ENCODE data around the gene PLPPR1. TPM values are rescaled to one million over a fixed set of nuclear protein-coding genes. Genes with fewer than 3 reads are reported as not detected.

Gene PLPPR1
- total RNA-seq, 1 donor from 2014 or later, result 5.0 TPM

DNA sequence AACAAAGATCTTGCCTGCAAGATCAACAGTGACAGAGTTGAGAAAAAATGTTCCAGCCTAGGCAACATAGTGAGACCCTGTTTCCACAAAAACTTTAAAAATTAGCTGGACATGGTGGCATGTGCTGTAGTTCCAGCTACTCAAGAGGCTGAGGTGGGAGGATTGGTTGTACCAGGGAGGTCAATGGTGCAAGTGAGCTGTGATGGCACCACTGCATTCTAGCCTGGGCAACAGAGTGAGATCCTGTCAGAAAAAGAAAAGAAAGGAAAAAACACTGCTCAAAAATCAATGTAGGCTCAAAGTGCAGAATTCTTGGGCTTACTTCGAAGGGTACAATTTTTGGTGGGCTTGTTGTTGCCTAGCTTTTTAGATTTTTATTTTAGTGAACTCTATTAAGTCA, 145.4 kb downstream of the PLPPR1 start:
- H3K27ac ChIP-seq, result no peak overlapping the region
- H3K4me1 ChIP-seq, result no peaks in the 10 kb centered on the region
- H3K9me3 ChIP-seq, result no peaks in the 10 kb centered on the region
- H3K36me3 ChIP-seq, result no peaks in the 10 kb centered on the region
- no peaks in the 10 kb centered on the region for H3K27me3 ChIP-seq
- no peak for ATAC-seq
- TF ChIP-seq, protein P1, sequence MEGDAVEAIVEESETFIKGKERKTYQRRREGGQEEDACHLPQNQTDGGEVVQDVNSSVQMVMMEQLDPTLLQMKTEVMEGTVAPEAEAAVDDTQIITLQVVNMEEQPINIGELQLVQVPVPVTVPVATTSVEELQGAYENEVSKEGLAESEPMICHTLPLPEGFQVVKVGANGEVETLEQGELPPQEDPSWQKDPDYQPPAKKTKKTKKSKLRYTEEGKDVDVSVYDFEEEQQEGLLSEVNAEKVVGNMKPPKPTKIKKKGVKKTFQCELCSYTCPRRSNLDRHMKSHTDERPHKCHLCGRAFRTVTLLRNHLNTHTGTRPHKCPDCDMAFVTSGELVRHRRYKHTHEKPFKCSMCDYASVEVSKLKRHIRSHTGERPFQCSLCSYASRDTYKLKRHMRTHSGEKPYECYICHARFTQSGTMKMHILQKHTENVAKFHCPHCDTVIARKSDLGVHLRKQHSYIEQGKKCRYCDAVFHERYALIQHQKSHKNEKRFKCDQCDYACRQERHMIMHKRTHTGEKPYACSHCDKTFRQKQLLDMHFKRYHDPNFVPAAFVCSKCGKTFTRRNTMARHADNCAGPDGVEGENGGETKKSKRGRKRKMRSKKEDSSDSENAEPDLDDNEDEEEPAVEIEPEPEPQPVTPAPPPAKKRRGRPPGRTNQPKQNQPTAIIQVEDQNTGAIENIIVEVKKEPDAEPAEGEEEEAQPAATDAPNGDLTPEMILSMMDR (IDR thresholded peaks at IDR 0.05), result no peak
- intact Hi-C loops (cut with DNase I), result no loop called here
- no peak overlapping the region for H3K4me3 ChIP-seq
- DNase-seq, result no peak

DNA sequence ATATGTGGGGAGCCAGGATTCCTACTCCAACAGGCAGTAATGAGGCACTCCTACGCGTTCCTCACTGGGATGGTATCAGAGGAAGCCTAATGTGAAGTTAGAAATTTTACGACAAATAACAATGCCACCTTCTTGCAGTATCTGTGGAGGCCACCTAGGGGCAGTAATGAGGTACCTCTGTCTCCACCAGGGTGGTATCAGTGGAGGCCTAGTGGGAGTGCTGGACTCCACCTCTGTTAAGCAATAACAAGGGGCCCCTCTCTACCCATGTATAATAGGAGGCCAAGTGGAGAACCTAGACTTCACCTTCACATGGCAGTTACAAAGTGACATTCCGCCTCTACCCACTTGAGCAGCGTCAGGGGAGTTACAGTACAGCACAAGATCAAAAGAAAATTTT, 147.9 kb downstream of the PLPPR1 start:
- Histone ChIP-seq H3K36me3 (no peaks in the 10 kb centered on the region), H3K4me1 (no peaks in the 10 kb centered on the region), H3K27ac (no peak overlapping the region), H3K4me3 (no peak overlapping the region), H3K9me3 (no peaks in the 10 kb centered on the region), H3K27me3 (no peaks in the 10 kb centered on the region)
- DNase-seq (no peak), ATAC-seq (no peak)
- intact Hi-C loops (cut with DNase I), result no loop called here
- TF ChIP-seq, protein P1 (IDR thresholded peaks at IDR 0.05), result no peak

DNA sequence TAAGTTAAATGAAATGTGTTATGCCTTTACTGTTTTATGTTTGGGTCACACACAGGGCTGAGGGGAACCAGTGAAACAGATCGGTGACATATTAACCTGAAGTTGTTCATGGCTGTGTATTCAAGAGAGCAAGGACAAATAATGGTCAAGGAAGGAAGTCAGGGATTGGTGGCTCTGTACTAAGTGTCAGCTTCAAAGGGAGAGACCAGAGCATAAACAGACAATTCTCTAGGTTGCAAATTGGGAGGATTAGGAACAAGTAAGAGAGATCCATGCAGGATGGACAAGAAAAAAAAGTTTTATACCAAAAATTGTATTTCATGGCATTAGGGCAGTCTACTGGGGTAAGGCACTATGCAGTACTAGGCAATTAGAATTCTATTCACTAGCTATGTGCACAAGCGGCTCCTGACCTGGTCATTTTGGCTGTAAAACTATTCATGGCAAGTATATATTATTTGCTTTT, 156.3 kb downstream of the PLPPR1 start:
- peak; percentile 90 for ATAC-seq
- no peaks in the 10 kb centered on the region for H3K27me3 ChIP-seq
- TF ChIP-seq, protein P1 (IDR thresholded peaks at IDR 0.05), result no peak
- H3K4me3 ChIP-seq, result peak overlapping the region; percentile 14
- H3K36me3 ChIP-seq, result no peaks in the 10 kb centered on the region
- no peak for DNase-seq
- intact Hi-C loops (cut with DNase I), result no loop called here
- no peaks in the 10 kb centered on the region for H3K9me3 ChIP-seq
- H3K27ac ChIP-seq, result no peak overlapping the region
- no peaks in the 10 kb centered on the region for H3K4me1 ChIP-seq

DNA sequence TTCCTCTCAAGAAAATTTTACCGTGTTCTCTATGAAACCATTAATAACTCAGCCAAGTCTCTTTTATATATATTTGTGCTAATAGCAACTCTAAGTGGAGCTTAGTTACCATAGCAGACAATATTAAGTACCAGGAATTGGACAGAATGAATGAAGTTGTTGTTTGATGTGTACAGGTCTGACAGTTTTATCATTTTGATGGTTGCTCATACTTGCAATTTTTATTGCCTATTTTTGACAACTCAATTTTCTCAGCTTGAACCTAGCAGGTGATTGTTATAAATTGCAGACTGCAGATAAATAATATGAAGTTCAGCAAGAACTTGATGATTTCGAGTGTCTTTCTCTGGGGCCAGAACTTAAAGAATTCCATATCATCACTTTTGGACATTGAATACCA, 163.2 kb downstream of the PLPPR1 start:
- intact Hi-C loops (cut with DNase I), result no loop called here
- no peak for ATAC-seq
- TF ChIP-seq, protein P1 (IDR thresholded peaks at IDR 0.05), result no peak

DNA sequence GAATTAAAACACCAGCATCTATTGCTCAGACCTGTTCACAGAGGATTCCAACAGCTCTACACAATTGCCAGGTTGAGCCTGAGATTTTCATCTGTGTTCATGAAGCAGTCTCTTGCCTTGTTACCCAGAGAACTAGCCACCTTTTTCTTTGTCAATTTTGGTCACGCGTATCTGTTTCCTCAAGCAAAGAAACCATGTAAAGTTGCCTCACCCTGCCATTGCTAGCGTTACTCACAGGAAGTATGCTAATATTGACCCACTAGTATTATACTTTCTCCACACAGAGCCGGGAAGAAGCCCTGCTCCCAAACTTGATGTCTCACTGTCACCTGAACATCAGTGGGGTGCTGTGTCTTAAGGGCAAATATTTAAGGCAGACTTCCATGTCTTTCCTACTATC, 168.5 kb downstream of the PLPPR1 start:
- no peak for ATAC-seq
- H3K4me3 ChIP-seq, result no peak overlapping the region
- H3K9me3 ChIP-seq, result no peaks in the 10 kb centered on the region
- H3K27me3 ChIP-seq, result no peaks in the 10 kb centered on the region
- no peak for DNase-seq
- intact Hi-C loops (cut with DNase I), result no loop called here
- TF ChIP-seq, protein P1 (IDR thresholded peaks at IDR 0.05), result no peak
- H3K27ac ChIP-seq, result no peak overlapping the region
- H3K36me3 ChIP-seq, result no peaks in the 10 kb centered on the region
- H3K4me1 ChIP-seq, result no peaks in the 10 kb centered on the region

More for the DNA sequence above, 163.2 kb downstream of the PLPPR1 start:
- DNase-seq, result no peak
- Histone ChIP-seq H3K27me3 (no peaks in the 10 kb centered on the region), H3K4me3 (no peak overlapping the region), H3K9me3 (no peaks in the 10 kb centered on the region), H3K27ac (no peak overlapping the region), H3K4me1 (no peaks in the 10 kb centered on the region), H3K36me3 (no peaks in the 10 kb centered on the region)

DNA sequence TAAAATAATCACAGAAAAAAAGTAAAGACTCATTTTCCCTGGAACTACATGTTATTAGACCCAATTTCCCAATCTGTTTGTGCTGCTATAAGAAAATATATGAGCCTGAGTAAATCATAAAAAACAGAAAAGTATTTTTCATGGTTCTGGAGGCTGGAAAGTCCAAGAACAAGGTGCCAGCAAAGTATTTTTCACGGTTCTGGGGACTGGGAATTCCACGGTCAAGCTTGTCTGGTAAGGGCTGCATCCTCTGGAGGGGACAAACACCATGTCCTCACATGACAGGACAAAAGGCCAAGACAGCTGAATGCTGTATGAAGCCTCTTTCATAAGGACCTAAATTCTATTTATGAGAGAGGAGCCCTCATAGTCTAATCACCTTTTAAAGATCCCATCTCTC, 172.3 kb downstream of the PLPPR1 start:
- intact Hi-C loops (cut with DNase I), result no loop called here
- Histone ChIP-seq H3K4me1 (no peaks in the 10 kb centered on the region), H3K27me3 (no peaks in the 10 kb centered on the region), H3K27ac (no peak overlapping the region), H3K9me3 (no peaks in the 10 kb centered on the region), H3K36me3 (no peaks in the 10 kb centered on the region), H3K4me3 (no peak overlapping the region)
- TF ChIP-seq, protein P1 (IDR thresholded peaks at IDR 0.05), result no peak
- DNase-seq (no peak), ATAC-seq (no peak)

All from upper lobe of right lung (tissue), 1 donor.